HG03196 (cell line): Measurements from ENCODE around the gene CREM.
A peak's percentile ranks its signal among the peaks of the same experiment; 100 is the strongest.
"Not testable (repeated sequence)": the region's sequence is repeated elsewhere in the genome, so short reads cannot be mapped to it uniquely, and the experiment has no call there.

Experiments used
- ATAC-seq: cut with Tn5 transposase; IDR thresholded peaks from one replicate; pipeline ENCODE4 v1.9.1; 2021; ENCODE audit not compliant: unreplicated experiment

CREM gene

DNA sequence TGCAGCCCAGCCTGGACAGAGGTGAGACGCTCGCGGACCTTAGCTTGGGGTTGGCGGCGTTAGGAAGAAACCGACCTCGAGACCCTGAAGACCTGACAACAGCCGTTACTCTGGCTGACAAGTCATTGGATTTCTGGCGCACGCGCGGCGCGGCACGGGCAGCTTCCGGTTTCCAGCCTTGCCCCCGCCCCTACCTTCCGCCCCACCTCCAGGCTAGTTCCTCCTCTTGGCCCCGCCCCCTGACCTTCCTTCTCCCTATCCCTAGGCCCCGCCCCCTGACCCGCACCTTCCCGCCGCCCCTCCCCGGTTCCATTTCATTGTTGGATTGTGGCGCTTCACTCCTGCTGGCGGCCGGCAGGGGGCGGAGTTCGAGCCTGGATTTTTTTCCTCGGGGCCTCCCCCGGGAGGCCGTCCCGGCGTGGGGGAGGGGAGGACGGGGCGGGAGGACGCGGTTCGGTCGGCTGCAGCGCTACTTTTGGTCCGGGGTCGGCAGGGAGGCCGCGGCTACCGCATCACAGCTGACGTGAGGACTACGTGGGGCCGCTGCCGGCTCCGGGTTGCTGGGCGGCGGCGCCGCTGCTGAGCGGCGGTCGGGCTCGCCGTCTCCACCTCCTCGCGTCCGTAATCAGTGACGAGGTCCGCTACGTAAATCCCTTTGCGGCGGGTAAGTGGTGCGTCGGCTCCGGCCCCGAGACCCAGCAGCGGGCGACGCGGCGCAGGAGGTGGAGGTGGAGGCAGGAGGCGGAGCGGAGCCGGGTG, at the start of gene CREM:
Gene CREM, plus strand, starts transcription at position 317 of the 759 bp plus-strand sequence. CDS start 10,990 bp downstream, outside the sequence.
- peak; percentile 74 for ATAC-seq

DNA sequence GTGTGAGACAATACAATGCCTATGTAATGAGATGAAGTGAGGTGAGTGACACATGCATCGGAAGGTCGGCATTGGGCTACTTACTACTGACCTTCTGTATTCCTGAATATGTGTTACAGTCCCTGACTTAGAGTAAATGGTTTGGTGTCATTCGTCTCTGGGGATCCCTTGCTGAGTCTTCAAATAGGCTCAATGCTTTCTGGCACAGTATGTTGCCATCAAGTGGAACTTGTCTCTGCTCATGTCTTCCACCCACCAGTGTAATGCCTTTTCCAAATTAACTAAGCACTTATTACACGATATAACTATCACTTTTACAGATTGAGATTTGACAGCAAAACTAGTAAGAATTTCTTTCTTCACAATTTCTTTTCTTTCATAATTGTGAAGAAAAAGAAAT, 47.4 kb upstream of the CREM start:
- ATAC-seq, result no peak

DNA sequence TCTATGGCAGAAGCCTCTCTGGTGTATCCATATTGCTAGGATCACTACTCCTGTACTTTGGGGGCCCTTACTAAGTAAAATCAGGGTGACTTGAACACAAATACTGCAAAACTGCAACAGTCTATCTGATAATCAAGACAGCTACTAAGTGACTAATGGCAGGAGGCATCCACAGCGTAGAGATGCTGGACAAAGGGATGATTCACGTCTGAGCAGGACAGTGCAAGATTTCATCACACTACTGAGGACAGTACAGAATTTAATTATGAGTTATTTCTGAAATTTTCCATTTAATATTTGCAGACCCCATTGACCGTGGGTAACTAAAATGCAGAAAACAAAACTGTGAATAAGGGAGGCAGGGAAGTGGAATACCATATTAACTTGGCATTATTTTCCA, 46.9 kb upstream of the CREM start:
- no peak for ATAC-seq

DNA sequence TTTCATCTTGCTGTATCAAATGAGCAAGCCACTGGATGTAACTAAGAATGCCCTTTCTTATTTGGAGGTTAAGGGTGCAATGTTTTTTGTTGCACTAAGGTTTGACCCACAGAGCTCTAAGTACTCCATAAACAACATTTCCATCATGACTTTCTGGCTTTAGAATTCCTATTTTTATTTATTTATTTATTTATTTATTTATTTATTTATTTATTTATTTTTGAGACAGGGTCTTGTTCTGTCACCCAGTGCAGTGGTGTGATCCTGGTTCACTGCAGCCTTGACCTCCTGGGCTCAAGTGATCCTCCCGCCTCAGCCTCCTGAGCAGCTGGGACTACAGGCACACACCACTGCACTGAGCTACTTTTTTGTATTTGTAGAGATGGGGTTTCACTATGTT, 46.4 kb upstream of the CREM start:
- ATAC-seq, result not testable (repeated sequence)

DNA sequence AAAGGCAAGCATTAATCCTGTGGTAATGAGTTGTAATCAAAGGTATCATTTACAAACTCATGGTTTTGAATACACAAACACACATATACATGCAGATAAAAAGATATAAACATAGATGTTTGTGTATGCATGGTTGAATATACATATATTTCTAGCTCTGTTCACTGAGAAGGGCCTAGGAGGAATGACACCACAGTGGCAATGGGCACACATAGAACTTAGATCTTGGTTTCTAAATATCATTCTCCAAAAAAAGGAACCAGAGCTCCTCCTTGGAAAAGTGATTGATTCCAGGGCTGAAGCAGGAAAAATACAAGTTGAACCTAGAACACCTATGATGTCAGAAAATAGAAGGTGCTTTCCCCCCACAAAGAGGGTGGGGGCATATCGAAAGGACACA, 43.4 kb upstream of the CREM start:
- ATAC-seq, result no peak

DNA sequence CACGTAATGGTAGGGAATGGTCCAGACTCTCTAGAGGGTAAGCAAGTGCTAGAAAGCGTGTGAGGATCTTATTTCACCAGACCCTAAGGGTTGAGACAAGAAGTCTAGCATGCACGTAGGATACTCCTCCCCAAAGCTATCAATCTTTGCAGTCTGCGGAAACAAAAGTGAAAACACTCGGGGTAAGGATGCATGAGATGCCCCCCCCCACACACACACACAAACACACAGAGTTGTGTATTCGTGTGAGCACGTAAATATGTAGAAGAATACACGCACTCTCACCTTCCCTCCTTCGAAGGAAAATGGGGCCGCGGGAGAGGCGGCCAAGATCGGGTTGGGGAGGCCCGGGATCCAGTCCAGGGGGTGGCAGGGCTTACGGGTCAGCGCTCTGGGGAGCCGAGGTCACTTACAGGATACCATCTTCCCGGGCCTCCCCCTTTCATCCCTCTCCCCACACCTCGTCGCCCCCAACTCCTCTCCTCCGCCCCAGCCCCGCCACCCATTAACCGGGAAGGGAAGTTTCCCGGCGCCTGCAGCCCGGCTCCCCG, 37.0 kb upstream of the CREM start:
- peak; percentile 34 for ATAC-seq

DNA sequence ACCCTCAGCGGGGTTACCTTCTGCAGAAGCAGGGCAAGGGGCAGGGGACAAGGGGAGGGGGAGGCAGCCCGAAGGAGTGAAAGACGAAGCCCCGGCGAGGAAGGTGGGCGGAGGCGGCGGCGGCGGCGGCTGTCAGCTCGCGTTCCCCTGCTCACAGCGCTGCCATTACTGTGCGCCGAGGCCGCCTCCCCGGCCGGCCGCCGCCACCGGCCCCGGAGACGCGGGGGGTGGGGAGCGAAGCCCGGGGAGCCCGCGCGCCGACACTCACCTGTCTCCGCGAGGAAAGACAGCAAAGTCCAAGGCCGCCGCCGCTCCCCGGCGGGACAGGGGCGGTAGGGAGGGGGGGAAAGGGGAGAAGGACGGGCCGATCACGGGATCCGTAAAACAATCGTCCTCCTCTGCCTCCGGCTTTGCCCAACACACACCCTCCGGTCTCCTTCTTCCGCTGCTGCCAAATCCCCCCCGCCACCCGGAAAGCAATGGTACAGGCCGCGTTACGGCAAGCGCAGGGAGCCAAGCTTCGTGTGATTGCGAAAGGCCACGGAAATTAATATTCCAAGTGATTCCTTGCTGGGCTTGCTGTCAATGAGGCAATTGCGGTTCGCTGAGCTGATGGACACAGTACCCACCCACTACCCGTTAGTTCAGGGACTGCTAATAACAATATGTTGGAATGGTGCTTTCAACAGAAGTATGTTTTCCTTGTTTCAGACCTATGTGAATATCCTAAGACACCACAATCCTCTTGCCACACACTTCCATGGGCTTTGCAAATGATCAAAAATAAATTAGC, 36.3 kb upstream of the CREM start, which contains the start of gene CUL2:
Gene CUL2, minus strand, starts transcription at position 180 of the 793 bp plus-strand sequence. CDS start 19,024 bp downstream, outside the sequence.
- ATAC-seq, result peak; percentile 93

DNA sequence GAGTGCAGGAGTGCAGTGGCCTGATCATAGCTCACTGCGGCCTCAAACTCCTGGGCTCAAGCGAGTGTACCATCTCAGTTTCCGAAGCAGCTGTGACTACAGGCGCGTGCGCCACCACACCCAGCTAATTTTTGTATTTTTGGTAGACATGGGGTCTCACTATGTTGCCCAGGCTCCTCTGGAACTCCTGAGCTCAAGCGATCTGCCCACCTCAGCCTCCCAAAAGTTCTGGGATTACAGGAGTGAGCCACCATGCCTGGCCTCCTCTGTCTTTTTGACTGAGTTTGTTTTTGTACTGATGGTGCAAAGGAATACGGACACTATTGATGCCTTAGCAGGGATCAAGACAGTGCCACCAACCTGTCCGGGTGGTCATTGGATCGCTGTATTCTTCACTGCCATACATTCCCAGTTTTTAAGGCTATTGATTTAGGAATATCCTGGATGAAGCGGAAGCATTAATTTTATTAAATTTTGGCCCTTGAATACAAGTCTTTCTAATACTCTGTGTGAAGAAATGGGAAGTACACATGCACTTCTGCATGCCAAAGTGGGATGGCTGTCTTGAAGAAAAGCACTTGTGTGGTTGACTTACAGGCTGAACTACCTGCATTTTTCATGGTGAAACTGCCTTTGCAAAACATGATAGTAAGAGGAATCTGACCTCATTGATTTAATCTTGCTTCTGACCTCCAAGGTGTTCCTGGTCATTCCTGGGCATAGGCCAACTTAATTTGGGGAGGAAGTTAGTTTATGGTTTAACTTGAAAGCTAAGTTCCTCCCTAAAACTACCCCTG, 34.5 kb upstream of the CREM start:
- no peak for ATAC-seq

DNA sequence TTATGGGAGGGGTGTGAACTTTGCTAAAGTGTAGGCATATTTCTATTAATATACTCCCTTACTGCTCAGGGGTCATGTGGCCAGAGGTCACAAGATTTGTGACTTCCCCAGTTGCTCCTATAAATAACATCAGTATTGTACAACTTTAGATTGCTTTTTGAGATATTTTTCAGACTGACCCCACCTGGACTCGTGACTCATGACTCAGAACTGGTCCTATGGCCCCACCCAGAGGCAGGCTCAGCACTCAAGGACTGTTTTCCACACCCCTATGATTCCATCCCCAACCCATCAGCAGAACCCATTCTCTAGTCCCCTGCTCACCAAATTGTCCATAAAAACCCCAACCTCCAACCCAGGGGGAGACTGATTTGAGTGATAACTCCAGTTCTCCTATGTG, 33.8 kb upstream of the CREM start:
- no peak for ATAC-seq

DNA sequence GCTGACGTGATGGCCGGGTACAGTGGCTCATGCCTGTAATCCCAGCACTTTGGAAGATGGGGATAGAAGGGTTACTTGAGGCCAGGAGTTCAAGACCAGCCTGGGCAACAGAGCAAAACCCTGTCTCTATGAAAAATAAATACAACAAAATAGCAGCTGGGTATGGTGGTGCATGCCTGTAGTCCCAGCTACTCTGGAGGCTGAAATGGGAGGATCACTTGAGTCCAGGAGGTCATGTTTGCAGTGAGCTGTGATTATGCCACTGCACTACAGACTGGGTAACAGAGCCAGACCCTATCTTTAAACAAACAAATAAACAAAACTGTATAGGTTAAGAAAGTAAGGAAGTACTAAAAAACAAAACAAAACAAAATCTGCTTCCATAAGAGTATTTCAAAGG, 30.3 kb upstream of the CREM start:
- ATAC-seq, result no peak

DNA sequence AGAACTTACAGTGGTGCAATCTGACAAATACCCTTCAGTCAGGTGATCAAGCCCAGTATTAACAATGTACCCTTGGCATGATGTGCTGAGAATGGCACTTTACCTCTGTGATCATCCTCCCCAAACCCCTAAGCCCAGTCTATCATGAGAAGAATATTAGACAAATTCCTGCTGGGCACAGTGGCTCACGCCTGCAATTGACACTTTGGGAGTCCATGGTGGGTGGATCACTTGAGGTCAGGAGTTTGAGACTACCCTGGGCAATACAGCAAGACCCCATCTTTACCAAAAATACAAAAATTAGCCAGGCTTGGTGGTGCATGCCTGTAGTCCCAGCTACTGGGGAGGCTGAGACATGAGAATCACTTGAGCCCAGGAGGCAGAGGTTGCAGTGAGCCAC, 29.1 kb upstream of the CREM start:
- ATAC-seq, result no peak

DNA sequence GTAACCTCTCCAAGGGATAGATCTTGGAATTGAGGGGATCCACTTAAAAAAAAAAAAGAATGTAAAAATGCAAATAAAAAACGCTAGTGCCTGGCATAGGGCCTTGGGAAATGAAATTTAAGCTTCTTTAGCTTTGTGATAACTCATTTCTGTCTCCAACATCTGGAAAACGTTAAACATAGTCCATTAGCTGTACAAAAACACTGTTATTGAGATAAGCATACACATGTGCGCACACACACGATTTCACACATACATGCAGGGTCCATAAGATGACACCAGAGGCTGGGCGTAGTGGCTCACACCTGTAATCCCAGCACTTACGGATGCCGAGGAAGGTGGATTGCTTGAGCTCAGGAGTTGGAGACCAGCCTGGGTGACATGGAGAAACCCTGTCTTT, 22.8 kb upstream of the CREM start:
- no peak for ATAC-seq

DNA sequence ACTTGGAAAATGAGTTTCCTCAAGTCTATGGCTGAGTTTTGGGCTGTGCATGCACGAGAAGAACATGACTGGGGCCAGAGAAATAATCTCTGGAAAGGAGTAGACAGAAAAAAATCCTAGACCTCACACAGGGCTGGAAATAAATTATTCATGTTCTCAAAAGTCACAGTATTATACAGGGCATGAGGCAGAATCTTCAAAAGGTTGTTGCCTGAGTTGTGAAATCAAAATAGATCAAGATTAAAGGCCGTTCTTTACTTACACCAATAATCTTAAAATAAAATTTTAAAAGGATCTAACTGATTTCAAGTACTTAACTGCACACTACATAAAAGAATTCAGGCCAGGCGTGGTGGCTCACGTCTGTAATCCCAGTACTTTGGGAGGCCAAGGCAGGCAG, 14.1 kb upstream of the CREM start:
- no peak for ATAC-seq

DNA sequence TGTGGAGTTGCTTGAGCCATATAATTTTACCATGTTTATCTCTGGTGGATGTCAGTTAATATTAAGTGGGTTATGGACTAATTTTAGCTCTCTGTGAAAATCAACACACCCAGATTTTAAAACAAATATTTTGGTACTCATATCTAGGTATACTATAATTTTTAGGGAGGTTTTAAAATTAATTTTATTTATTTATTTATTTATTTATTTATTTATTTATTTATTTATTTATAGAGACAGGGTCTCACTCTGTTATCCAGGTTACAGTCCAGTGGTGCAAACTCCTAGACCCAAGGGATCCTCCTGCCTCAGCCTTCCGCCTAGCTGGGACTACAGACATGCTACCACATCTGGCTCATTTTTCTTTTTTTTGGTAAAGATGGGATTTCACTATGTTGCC, 7.3 kb upstream of the CREM start:
- ATAC-seq, result no peak

DNA sequence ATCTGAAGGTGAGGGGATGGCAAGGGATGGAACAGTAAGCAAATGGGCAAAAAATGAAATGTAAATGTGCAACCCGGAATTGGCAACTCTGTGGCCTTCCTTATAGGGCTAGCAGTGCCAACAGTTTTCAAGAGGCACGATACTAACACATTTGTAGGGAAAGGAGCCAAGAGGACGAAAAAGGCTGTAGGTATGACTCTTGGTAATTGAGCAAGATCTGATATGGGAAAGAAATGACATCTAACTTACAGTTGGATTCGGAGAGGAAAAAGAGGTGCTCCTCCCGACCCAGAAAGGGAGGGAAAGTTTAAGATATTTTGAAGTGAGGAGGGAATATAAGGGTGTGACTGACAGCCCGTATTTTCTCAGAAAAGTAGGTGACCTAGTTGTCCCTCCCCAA, 2.1 kb upstream of the CREM start:
- no peak for ATAC-seq

DNA sequence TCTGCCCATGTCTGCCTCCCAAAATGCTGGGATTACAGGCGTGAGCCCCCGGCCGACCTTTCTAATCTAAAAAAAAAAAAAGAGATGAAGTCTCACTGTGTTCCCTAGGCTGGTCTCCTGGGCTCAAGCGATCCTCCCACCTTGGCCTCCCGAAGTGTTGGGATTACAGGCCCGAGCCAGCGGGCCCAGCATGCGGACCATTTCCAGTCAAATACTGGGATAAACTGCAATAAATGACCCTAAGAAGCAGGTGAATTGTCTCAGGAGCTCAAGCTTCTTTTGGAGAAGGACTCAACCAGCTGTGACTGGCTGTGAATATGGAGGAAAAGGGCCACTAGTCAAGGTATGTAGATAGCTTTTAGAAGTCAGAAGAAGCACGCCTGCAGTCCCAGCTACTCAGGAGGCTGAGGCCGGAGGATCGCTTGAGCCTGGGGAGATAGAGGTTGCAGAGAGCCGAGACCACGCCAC, 550 bp upstream of the CREM start:
- ATAC-seq, result no peak

DNA sequence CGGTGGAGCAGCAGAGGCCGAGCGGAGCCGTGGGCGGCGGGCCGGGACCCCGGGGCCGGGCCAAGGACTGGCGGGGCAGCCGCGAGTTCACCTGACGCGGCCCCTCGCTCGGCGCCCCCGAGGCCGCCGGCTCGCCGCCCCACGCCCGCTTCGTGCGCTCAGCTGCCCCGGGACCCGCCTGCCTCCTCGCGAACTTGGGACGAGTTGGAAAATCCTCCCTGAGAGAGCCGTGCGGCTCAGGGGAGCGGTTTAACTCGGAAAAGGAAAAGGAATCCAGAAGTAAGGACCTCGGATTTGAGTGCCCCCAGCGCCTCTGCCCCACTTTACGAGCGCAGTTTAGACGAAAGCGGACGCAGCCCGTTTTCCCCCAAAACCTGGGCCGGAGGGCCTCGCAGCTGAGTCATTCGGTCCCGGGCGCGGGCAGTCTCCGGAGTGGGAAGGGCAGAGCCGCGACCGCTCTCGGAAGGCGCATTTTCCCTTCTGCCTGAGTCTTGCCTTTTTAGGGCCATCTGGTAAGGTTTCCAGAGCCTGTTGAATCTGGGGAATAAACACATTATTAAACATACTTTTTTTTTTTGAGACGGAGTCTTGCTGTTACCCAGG, 744 bp downstream of the CREM start:
- peak; percentile 19 for ATAC-seq

DNA sequence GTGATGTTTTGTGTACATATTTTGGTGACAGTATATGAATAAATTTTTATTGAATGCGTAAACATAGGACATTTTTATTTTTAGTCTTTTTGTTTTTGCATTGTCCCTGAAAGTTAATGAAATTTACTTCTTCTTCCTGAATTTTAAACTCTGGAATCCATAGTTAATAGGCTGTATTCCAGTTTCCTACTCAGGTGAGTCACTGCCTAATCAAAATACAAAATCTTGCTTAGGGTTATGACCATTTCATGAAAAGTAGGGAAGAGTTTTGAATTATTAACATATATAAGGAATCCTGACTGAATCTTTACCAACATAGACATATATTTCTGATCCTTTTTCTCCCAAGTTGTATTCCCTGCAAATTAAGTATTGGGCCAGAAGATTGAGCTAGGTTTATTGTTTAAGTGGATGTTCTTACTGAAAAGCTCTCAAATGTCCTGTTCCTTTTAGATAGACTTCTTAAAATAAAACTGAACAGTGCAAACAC, 2.6 kb downstream of the CREM start:
- no peak for ATAC-seq

DNA sequence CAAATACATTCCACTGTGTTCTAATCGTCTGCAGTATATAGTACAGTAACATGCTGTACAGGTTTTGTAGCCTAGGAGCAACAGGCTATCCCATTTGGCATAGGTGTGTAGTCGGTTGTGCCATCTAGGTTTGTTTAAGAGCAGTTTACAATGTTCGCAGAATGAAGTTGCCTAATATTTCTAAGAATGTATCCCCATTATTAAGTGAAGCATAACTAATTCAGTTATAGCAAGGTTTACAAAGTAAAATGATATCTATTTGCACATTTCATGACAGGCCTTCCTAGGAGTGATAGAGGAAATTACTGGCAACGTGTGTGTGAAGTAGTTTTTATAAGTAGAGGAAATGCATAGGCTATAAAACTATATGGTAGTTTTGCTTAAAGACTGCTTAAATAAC, 4.0 kb downstream of the CREM start:
- no peak for ATAC-seq

DNA sequence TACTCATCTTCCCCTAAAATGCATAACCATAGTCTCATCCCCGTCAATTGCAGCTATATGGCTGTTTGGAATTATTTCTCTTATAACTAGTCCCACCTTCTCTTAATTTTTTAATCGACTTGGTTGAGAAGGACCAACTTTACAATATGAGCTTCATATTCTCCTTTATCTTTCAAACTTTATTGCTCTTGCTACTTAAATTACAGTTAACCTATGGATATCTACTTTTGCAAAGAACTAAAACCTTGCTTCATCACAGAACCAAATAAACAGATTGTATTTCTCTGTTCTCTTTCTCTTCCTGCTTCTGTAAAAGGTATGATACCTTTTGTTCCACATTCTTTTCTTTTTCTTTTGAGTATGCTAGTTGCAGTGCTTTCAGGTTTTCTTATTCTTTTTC, 6.1 kb downstream of the CREM start:
- no peak for ATAC-seq

DNA sequence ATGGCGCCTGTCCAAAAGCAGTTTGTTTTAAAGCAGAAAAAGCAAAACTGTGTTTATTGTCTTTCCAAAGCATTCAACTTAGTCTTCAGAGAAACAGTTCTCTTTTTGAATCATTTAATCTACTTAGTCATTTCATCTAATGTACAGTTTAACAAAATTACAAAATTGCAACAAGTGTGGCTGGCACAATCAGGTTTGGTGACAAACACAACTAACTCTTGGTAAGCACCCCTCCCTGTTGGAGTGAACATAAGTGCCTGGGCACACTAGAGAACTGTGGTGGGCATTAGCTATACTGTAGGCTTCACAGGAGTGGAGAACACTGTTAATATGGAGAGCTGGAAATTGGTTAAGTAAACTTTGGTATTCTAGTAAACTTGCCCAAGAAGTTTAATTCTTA, 6.9 kb downstream of the CREM start:
- no peak for ATAC-seq
